Measurements from ENCODE around the gene KCNJ16.

The KCNJ16 gene

DNA sequence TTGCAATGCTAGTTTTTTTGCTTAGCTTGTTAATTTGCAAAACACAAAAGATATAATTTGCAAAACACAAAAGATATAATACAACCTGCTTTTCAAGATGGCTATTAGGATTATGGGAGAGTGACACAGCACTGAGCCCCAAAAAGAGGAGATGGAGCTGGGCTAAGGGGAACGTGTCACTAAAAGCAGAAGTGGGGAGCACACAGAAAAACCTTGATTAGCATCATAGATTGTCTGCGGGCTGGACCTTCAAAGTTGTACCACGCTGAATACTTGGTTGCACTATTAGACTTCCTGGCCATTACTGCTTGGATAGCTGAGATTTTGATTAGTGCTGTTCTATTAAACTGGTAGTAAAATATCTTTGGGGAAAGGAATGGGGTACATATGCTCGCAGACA lies 36.2 kb downstream of the KCNJ16 start:
- no peaks in the 10 kb centered on the region for H3K36me3 ChIP-seq (ENCODE audit: control insufficient read depth, insufficient read depth, low read length)
- H3K4me3 ChIP-seq (ENCODE audit: low read depth, low read length), result no peak overlapping the region

DNA sequence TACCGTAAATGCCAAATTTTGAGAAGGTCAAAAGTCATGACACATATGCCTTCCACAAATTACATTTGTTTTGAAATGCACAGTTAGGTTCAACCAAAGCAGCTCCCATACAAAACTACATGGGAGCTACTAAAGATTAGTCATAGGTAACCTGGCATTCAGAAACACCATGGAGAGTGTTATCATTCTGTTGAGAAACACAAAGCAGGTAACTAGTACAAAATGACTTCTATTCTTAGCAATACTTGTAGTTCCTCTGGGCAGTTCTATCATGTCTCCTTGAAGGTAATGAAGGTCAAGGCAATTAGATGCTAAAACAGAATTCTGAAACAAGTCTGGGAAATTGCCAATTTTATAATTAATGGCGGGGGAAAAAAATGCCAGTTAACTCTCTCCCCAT lies 39.4 kb downstream of the KCNJ16 start:
- H3K36me3 ChIP-seq (ENCODE audit: control insufficient read depth, insufficient read depth, low read length), result no peaks in the 10 kb centered on the region
- no peak overlapping the region for H3K4me3 ChIP-seq (ENCODE audit: low read depth, low read length)
- peaks cover 7% of the 10 kb centered on the region for H3K9me3 ChIP-seq (ENCODE audit: control insufficient read depth, insufficient read depth, low read depth, low read length)
- H3K9ac ChIP-seq (ENCODE audit: low read length), result no peak overlapping the region
- no peaks in the 10 kb centered on the region for H3K27me3 ChIP-seq (ENCODE audit: control insufficient read depth, insufficient read depth, low read length)
- H3K27ac ChIP-seq (ENCODE audit: low read depth, low read length), result no peak overlapping the region
- H3K4me1 ChIP-seq (ENCODE audit: control insufficient read depth, insufficient read depth, low read length), result no peaks in the 10 kb centered on the region

More for the DNA sequence above, 36.2 kb downstream of the KCNJ16 start:
- no peak overlapping the region for H3K9ac ChIP-seq (ENCODE audit: low read length)
- H3K4me1 ChIP-seq (ENCODE audit: control insufficient read depth, insufficient read depth, low read length), result no peaks in the 10 kb centered on the region
- H3K27ac ChIP-seq (ENCODE audit: low read depth, low read length), result no peak overlapping the region
- H3K27me3 ChIP-seq (ENCODE audit: control insufficient read depth, insufficient read depth, low read length), result no peaks in the 10 kb centered on the region
- H3K9me3 ChIP-seq (ENCODE audit: control insufficient read depth, insufficient read depth, low read depth, low read length), result no peaks in the 10 kb centered on the region

DNA sequence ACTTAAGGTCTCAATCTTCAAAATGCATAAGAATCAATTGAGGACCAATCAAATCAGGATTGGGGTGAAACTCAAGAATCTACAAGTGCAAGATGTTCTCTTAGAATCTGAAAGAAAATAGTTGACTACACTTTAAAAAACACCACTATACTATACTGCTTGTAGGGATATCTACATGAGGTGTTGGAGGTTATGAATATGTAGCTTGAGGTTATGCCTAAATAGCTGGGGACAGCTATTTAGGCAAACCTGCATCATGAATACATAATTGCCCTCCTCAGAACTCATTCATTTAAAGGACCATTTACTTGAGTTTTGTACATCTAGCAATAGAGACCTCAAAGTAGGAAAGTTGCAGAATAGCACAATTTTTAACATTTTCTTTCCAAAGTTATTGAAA lies 40.1 kb downstream of the KCNJ16 start:
- H3K4me1 ChIP-seq (ENCODE audit: control insufficient read depth, insufficient read depth, low read length), result no peaks in the 10 kb centered on the region
- H3K9me3 ChIP-seq (ENCODE audit: control insufficient read depth, insufficient read depth, low read depth, low read length), result peaks cover 7% of the 10 kb centered on the region
- H3K27ac ChIP-seq (ENCODE audit: low read depth, low read length), result no peak overlapping the region
- no peak overlapping the region for H3K9ac ChIP-seq (ENCODE audit: low read length)
- H3K4me3 ChIP-seq (ENCODE audit: low read depth, low read length), result no peak overlapping the region
- no peaks in the 10 kb centered on the region for H3K27me3 ChIP-seq (ENCODE audit: control insufficient read depth, insufficient read depth, low read length)
- H3K36me3 ChIP-seq (ENCODE audit: control insufficient read depth, insufficient read depth, low read length), result no peaks in the 10 kb centered on the region

DNA sequence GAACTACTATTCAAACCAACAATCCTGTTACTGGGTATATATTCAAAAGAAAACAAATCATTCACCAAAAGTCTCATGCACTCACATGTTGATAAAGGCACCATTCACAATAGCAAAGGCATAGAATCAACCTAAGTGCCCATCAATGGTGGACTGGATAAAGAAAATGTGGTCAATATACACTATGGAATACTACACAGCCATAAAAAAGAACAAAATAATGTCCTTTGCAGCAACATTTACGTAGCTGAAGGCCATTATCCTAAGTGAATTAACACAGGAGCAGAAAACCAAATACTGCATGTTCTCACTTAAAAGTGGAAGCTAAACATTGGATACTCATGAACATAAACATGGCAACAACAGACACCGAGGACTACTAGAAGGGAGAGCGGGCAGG lies 41.9 kb downstream of the KCNJ16 start:
- no peak overlapping the region for H3K27ac ChIP-seq (ENCODE audit: low read depth, low read length)
- H3K9ac ChIP-seq (ENCODE audit: low read length), result no peak overlapping the region

DNA sequence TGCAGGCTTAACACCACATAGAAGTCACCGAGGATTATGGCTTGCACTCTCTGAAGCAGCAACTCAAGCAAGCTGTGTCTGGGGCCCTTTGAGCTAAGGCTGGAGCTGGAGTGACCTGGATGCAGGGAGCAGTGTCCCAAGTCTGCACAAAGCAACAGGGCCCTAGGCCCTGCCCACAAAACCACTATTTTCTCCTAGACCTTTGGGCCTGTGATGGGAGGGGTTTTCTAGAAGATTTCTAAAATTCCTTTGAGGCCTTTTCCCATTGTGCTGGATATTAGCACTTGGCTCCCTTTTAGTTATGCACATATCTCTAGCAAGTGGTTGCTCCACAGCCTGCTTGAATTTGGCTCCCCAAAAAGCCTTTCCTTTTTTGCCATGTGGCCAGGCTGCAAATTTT lies 44.5 kb downstream of the KCNJ16 start:
- Histone ChIP-seq H3K4me3 (ENCODE audit: low read depth, low read length) (no peak overlapping the region), H3K4me1 (ENCODE audit: control insufficient read depth, insufficient read depth, low read length) (no peaks in the 10 kb centered on the region), H3K9me3 (ENCODE audit: control insufficient read depth, insufficient read depth, low read depth, low read length) (peaks cover 7% of the 10 kb centered on the region), H3K9ac (ENCODE audit: low read length) (no peak overlapping the region), H3K36me3 (ENCODE audit: control insufficient read depth, insufficient read depth, low read length) (no peaks in the 10 kb centered on the region), H3K27ac (ENCODE audit: low read depth, low read length) (no peak overlapping the region), H3K27me3 (ENCODE audit: control insufficient read depth, insufficient read depth, low read length) (no peaks in the 10 kb centered on the region)

More for the DNA sequence above, 41.9 kb downstream of the KCNJ16 start:
- Histone ChIP-seq H3K36me3 (ENCODE audit: control insufficient read depth, insufficient read depth, low read length) (no peaks in the 10 kb centered on the region), H3K4me1 (ENCODE audit: control insufficient read depth, insufficient read depth, low read length) (no peaks in the 10 kb centered on the region), H3K9me3 (ENCODE audit: control insufficient read depth, insufficient read depth, low read depth, low read length) (peaks cover 7% of the 10 kb centered on the region), H3K27me3 (ENCODE audit: control insufficient read depth, insufficient read depth, low read length) (no peaks in the 10 kb centered on the region), H3K4me3 (ENCODE audit: low read depth, low read length) (no peak overlapping the region)

DNA sequence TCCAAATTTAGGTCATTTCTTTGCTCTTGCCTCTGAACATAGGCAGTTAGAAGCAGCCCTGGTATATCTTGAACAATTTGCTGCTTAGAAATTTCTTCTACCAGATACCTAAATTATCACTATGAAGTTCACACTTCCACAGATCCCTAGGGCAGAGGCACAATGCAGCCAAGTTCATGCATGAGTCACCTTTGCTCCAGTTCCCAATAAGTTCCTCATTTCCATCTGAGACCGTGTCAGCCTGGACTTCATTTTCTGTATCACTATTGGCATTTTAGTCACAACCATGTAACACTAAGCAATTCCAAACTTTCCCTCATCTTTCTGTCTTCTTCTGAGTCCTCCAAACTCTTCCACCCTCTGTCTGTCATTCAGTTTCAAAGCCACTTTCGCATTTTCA lies 45.0 kb downstream of the KCNJ16 start:
- no peak overlapping the region for H3K4me3 ChIP-seq (ENCODE audit: low read depth, low read length)
- H3K36me3 ChIP-seq (ENCODE audit: control insufficient read depth, insufficient read depth, low read length), result no peaks in the 10 kb centered on the region
- peaks cover 7% of the 10 kb centered on the region for H3K9me3 ChIP-seq (ENCODE audit: control insufficient read depth, insufficient read depth, low read depth, low read length)
- no peak overlapping the region for H3K9ac ChIP-seq (ENCODE audit: low read length)
- H3K27ac ChIP-seq (ENCODE audit: low read depth, low read length), result no peak overlapping the region
- H3K27me3 ChIP-seq (ENCODE audit: control insufficient read depth, insufficient read depth, low read length), result no peaks in the 10 kb centered on the region
- no peaks in the 10 kb centered on the region for H3K4me1 ChIP-seq (ENCODE audit: control insufficient read depth, insufficient read depth, low read length)

DNA sequence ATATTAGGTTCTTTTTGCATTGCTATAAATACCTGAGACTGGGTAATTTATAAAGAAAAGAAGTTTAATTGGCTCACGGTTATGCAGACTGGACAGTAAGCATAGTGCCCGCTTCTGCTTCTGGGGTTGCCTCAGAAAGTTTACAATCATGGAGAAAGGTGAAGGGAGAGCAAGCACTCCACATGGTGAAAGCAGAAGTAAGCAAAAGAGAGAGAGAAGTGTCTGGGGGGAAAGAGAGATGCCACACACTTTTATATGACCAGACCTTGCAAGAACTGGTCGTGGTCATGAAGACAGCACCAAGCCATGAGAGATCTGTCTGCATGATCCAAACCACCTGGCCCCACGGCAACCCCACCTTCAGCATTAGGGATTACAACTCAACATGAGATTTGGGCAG lies 45.4 kb downstream of the KCNJ16 start:
- Histone ChIP-seq H3K9ac (ENCODE audit: low read length) (no peak overlapping the region), H3K4me1 (ENCODE audit: control insufficient read depth, insufficient read depth, low read length) (no peaks in the 10 kb centered on the region), H3K27me3 (ENCODE audit: control insufficient read depth, insufficient read depth, low read length) (no peaks in the 10 kb centered on the region), H3K27ac (ENCODE audit: low read depth, low read length) (no peak overlapping the region), H3K9me3 (ENCODE audit: control insufficient read depth, insufficient read depth, low read depth, low read length) (peaks cover 7% of the 10 kb centered on the region), H3K4me3 (ENCODE audit: low read depth, low read length) (no peak overlapping the region), H3K36me3 (ENCODE audit: control insufficient read depth, insufficient read depth, low read length) (no peaks in the 10 kb centered on the region)

DNA sequence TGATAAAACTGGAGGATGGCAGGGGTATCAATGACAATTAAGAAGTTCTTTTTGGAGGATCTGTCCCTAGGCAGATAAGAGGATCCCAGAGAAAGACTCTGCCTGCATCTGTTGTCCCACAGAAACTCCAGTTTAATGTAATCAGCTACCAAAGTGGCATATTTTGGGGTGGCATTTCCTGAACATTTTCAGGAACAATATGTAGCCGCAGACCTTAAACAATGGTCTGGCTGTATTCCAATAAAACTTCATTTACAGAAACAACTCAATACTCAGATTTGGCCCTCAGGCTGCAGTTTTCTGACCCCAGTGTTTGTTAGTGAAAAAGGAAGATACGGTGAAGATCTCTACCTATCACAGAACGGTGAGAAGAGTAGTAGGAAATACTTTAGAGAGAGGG lies 46.1 kb downstream of the KCNJ16 start:
- Histone ChIP-seq H3K4me1 (ENCODE audit: control insufficient read depth, insufficient read depth, low read length) (no peaks in the 10 kb centered on the region), H3K4me3 (ENCODE audit: low read depth, low read length) (no peak overlapping the region), H3K36me3 (ENCODE audit: control insufficient read depth, insufficient read depth, low read length) (no peaks in the 10 kb centered on the region), H3K9ac (ENCODE audit: low read length) (no peak overlapping the region), H3K27me3 (ENCODE audit: control insufficient read depth, insufficient read depth, low read length) (no peaks in the 10 kb centered on the region), H3K9me3 (ENCODE audit: control insufficient read depth, insufficient read depth, low read depth, low read length) (peaks cover 7% of the 10 kb centered on the region), H3K27ac (ENCODE audit: low read depth, low read length) (no peak overlapping the region)

DNA sequence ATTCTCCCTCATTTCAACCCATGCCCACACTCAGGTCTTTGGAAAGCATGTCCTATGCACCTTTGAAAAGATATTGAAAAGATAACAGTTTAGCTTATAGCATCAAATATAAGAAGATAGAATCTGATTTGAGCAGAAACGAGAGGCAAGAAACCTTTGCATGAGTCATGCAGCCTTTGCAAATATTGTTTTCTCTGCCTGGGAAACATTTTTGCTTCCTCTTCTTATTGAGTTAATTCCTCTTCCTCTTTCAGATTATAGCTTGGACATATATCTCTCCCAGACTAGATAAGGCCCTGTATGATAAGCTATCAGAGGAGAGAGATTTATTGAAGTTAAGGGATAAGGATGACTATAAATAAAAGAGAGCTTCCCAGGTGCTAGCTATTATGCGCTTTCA lies 48.2 kb downstream of the KCNJ16 start:
- no peak overlapping the region for H3K27ac ChIP-seq (ENCODE audit: low read depth, low read length)
- H3K9ac ChIP-seq (ENCODE audit: low read length), result no peak overlapping the region
- H3K4me3 ChIP-seq (ENCODE audit: low read depth, low read length), result no peak overlapping the region
- peaks cover 3% of the 10 kb centered on the region; the same call in 1 of the 2 replicates for H3K9me3 ChIP-seq (ENCODE audit: control insufficient read depth, insufficient read depth, low read depth, low read length)
- no peaks in the 10 kb centered on the region for H3K27me3 ChIP-seq (ENCODE audit: control insufficient read depth, insufficient read depth, low read length)
- no peaks in the 10 kb centered on the region for H3K36me3 ChIP-seq (ENCODE audit: control insufficient read depth, insufficient read depth, low read length)
- H3K4me1 ChIP-seq (ENCODE audit: control insufficient read depth, insufficient read depth, low read length), result no peaks in the 10 kb centered on the region

DNA sequence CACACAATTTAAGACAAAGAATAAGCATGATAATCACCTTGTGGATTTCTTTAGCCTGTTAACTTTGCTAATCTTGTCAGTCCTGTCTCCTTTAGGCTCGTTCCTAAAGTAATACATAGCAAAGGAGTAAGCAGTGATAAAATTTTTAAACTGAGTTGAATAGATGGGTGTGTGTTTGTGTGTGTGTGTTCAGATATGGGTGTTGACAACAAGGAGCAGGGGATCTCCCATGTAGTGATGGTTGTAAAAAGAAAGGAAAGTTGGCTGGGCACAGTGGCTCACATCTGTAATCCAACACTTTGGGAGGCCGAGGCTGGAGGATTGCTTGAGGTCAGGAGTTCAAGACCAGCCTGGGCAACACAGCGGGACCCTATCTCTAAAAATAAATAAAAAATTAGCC lies 49.7 kb downstream of the KCNJ16 start:
- no peak overlapping the region for H3K4me3 ChIP-seq (ENCODE audit: low read depth, low read length)
- no peaks in the 10 kb centered on the region for H3K4me1 ChIP-seq (ENCODE audit: control insufficient read depth, insufficient read depth, low read length)
- H3K9ac ChIP-seq (ENCODE audit: low read length), result no peak overlapping the region
- H3K9me3 ChIP-seq (ENCODE audit: control insufficient read depth, insufficient read depth, low read depth, low read length), result no peaks in the 10 kb centered on the region
- no peaks in the 10 kb centered on the region for H3K27me3 ChIP-seq (ENCODE audit: control insufficient read depth, insufficient read depth, low read length)
- H3K27ac ChIP-seq (ENCODE audit: low read depth, low read length), result no peak overlapping the region
- no peaks in the 10 kb centered on the region for H3K36me3 ChIP-seq (ENCODE audit: control insufficient read depth, insufficient read depth, low read length)

DNA sequence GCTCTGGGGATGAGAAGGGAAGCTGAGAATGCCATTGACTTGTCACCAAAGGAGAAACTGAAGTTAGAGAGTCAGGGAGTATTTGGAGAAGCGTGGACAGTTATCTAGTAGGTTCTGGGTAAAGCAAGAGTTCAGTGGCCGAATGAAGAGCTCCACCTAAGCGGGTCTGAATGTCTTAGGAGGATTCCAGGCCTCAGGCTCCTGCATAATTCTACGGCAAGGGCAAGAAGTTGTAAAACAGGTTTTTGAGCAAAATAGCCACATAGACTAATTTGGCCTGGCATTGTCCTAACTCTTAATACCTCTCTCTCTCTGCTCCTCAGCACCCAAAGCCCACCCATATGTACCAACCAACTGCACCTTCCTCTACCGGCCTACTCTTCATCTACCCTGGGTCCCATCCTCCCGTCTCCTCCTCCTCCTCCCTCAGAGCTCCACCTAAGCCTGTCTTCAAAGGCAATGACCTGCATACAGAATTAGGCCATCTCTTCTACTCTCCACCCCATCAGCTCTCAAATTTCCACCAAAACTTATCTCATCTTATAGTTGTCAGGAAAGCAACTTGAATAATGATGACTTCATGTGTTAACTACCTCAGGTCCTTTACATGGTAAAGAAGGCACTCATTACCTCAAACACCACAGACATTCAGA lies 52.3 kb downstream of the KCNJ16 start:
- Histone ChIP-seq H3K9me3 (ENCODE audit: control insufficient read depth, insufficient read depth, low read depth, low read length) (no peaks in the 10 kb centered on the region), H3K4me3 (ENCODE audit: low read depth, low read length) (no peak overlapping the region), H3K36me3 (ENCODE audit: control insufficient read depth, insufficient read depth, low read length) (no peaks in the 10 kb centered on the region), H3K27ac (ENCODE audit: low read depth, low read length) (no peak overlapping the region), H3K9ac (ENCODE audit: low read length) (no peak overlapping the region), H3K27me3 (ENCODE audit: control insufficient read depth, insufficient read depth, low read length) (no peaks in the 10 kb centered on the region), H3K4me1 (ENCODE audit: control insufficient read depth, insufficient read depth, low read length) (no peaks in the 10 kb centered on the region)
